Measurements from ENCODE around the gene DNAI1.

The DNAI1 gene

DNA sequence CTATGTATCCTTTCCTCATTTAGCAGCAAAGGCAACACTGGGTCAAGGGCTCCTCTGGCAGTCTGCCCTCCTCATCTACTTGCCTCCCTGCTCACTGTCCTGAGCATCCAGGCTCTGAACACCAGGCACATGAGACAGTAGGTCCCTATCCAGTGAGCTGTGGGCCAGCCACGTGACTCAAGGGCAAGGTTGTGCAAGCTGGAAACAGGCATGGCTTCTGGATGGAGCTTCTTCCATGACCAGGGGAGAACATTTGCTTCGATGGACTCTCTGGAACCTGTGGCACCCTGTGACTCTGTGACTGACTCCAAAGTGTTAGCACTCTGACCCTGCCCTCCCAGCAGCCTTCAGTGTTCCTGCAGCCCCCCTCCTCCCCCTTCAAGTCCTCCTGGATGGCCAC, 33.0 kb downstream of the DNAI1 start:
- DNase-seq (ENCODE audit: low read depth): no peak

DNA sequence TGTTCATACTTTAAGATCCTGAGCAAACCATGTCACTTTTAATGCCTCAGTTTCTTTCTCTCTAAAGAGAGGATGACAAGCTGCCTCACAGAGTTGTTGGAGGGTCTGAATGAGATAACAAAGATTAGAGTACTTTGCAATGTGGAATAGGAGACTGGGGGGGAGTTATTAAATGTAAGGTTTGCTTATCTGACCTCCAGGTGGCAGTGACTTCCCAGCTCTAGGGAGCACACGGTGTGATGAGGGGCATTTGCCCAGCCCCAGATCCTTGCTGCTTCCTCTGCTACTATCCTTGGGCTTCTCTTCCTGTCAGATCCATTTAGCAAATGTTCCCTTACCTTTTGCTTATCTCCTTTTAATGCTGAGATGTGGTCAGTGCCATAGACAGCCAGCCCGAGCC, 33.4 kb downstream of the DNAI1 start:
- DNase-seq (ENCODE audit: low read depth): no peak

DNA sequence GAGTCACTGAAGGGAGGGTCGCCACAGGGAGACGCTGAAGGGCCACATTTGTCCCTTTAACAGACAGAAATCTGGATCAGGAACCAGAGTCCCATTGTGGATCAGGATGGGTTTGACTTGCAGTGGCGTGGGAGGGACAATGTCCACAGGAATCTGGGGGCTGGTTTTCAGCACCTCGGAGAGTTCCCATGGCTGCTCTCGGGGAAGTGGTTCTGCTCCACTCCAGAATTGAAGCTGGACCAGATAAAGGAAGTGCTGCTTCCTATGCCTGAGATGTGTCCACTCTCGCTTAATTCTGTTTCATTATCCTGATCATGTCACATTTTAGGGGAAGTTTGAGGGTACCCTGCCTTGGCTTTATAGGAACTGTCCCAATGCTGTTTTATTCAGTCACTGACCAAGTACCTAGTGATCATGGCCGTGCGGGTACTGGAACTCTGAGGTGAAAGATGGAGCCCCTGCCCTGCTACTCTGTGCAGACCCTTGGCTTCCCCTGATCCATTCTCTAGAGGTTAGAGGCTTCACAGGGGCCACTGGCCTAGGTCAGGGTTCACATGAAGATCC, 35.4 kb downstream of the DNAI1 start:
- peak; percentile 25 for DNase-seq (ENCODE audit: low read depth)

DNA sequence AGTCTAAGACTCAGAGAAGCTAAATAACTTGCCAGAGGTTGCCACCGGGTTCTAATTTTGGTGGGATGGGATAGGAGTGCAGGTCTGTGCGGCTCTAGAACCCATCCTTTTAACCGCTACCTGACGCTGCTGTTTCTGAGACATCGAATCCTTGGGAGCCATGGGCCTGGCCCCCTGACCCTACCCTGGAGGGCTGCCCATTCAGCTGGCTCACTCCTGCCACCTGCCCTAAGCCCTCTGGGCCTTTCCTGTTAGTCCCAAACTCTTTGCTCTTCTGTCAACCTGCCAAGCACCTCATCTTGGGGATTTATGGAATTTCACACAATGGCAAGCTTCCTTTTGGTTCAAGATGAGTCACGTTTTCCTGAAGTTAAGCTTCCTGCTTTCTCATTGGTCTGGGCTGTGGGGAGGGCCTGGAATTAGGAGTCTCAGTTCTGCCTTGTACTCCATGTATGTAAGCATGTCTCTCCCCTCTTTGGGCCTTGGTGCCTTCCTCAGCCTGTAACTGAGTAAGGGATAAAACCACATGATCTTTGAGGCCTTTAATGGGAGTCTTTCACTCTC, 37.6 kb downstream of the DNAI1 start:
- DNase-seq (ENCODE audit: low read depth): no peak

DNA sequence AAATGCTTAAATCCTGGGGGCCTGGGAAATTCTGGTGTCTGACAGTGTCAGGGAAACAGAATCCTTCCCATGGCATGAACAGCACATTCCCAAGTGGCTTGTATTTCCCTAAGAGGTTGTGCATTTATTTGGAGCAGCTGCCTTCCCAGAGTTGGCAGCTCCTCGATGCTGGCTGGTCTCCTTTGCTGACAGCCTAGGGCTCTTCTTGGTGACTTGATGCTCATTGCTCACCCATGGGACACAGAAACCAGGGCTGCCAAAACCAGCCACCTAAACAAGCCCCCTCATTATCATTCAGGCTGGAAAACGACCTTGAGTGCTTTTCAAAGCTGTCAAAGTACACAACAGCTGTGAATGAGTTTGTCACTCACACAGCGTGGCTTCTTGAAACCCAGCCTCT, 39.9 kb downstream of the DNAI1 start:
- DNase-seq (ENCODE audit: low read depth): no peak

DNA sequence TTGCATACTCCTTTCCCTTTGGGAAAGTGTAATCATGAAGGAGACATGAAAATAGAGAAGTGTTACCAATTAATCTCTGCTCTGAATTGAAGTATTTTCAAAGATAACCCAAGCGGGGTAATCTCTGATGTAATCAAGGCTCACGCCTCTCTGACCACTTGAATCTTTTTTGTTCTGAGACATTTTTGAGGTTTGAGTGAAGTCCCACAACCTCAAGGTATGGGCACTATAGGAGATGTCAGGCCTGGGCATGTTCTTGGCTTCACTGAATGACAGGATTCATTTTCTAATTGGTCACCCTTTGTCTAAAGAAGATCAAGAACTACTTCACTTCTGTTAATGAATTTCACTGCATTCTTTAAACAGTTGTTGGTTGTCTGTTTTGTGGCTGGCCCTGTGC, 40.5 kb downstream of the DNAI1 start:
- DNase-seq (ENCODE audit: low read depth): no peak

DNA sequence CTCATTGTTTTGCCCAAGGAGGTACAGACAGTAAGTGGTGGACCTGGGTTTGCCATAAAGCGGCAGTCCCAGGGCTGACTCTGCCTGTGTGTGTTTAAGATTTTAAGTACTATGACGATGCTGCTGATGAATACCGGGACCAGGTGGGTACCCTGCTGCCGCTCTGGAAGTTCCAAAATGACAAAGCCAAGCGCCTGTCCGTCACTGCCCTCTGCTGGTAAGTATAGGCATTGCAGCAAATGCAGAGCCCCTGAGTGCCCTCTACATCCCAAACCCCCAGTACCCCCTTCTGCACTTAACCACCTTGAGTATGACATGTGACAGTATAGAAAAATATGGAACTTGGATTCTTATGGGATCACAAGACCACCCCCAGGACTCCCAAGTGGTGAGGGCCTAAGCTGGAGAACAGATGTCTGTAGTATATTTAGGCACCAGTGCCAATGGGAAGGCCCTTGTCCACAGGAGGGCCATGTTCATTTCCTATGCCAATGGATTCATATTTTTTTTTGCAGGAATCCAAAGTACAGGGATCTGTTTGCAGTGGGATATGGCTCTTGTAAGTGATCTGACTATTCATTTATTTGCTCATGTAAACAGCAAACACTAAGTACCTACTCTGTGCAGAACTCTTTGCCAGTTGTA, 42.1 kb downstream of the DNAI1 start:
- peak; percentile 20 for DNase-seq (ENCODE audit: low read depth)

DNA sequence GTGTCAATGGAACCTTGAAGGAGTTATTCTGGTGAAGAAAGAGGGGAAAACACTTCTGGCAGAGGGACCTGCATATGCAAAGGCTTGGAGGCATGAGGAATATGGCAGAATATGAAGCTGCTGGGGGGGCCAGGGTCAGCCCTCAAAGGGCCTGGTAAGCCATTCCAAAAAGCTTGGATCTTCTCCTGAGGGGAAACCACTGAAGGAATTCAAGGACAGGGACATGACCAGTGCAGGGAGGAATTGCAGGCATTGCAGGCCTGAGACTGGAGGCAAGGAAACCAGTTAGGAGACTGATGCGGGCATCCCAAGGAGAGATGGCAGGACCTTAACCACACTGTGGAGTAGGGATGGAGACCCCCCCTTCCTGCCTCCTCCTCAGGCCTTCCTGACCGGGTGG, 42.8 kb downstream of the DNAI1 start:
- no peak for DNase-seq (ENCODE audit: low read depth)

DNA sequence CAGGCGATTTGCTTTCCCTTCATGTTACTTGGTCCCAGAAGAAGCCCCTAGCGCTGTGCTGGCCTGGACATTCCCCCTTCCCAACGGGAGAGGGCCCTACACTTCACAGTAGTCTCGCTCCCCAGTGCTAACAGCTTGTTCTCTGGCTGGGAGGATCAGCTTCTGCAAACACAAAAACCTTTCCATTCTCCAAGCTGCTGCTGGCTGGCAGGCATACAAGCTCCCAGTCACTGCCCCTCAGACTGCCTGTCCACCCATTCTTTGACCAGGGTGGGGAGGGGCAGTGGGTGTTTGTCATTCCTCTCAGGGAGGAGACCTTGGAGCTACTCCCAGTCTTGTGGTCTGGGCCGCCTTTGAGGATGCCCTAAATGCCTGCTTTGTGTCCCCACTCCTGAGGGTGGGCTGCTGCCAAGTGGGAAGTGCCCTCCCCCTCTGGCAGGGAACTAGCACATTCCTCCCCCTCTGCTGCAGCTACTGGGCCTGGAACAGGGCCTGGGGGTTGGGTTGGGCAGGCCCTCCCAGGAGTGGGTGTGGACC, 43.4 kb downstream of the DNAI1 start:
- DNase-seq (ENCODE audit: low read depth): no peak

DNA sequence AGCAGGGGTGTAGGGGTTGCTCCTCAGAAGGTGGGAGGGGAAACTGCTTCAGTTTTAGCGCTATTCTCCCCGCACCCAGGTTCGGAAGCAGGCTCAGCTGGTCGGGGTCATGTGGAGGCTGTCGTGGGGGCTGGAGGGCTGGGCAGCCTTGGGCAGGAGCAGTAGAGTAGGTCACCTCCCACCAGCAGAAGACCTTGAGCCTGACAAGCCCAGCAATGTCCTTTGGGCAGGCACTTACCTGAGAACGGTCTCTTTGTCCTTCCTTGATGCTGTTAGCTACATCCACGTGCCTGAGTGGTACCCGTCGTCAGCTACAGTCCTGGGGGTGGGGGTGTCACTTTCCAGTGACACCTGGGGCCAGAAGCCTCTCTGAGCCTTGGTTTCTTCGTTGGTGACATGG, 43.9 kb downstream of the DNAI1 start:
- no peak for DNase-seq (ENCODE audit: low read depth)

DNA sequence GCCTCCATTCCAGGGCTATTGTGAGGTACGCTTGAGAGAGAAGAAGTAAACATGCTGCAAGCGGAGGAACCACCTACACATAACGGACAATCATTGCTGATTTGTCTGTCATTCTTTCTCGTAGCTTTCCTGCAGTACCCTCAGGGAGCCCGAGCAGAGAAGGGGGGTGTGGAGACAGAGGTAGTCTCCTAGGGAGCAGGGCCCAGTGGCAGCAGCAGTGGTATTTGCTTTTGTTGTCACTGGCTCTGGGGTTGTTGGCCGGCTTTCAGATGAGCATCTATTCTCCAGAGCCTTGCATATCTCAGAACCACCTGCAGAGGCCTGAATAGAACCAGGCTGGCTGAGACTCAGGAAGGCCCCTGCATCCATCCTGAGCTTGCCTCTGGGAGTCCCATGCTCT, 44.3 kb downstream of the DNAI1 start:
- DNase-seq (ENCODE audit: low read depth): no peak

DNA sequence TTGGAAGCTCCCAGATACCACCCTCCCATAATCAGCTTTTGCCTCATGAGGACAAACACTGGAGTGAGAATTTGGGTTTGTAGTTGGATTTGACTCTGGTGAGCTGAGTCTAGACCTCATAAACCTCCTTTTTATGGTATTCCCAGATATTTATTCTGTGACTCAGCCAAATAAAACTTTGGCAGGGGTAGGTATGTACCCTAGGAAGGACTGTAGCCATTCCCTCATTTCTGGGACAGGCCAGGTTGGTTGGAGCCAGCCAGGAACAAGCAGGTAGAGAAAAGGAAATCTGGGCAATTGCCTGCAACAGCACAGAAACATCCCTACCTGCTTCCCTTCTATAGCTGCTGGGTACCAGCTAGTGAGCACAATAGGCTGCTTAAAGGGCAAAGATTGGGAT, 44.8 kb downstream of the DNAI1 start:
- no peak for DNase-seq (ENCODE audit: low read depth)

DNA sequence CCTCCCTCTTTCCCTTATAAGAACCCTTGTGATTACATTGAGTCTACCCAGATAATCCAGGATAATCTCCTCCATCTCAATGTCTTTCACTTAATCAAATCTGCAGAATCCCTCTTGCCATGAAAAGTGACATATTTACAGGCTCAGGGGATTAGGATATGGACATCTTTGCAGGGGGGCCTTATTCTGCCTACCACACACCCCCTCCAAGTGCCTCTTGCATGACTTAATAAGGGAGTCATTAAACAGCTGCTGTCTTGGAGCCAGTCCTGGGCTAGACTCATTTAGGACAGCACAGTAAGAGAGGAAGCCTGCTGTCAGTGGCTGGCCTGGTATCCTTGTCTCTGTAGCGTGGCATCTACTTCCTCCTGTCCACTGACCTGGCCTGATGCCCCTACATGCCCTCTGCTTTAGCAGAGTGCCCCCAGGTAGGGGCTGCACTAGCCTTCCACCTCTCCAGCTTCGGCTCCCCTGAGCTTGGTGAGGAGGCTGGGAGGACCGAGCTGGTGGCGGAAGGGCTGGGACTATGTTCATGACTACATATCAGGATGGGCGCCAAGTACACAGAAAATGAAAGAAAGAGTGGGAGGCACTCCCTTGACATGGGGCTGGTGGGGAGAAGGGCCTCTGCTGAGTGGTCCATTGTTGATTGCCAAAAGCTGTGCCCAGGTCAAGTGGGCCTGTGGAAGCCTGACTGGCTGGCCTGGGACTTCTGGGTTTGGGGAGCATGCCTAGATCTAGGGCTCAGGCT, 46.9 kb downstream of the DNAI1 start:
- DNase-seq (ENCODE audit: low read depth): no peak

DNA sequence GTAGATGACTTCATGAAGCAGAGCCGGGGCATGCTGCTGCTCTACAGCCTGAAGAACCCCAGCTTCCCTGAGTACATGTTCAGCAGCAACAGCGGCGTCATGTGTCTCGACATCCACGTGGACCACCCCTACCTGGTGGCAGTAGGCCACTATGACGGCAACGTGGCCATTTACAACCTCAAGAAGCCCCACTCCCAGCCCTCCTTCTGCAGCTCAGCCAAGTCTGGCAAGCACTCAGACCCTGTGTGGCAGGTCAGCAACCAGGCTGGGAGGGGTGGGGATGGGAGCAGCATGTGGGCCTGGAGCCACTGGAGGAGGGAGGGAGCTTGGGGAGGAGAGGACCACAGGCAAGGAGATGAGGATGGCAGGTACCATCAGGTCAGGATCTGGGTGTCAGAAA, 48.0 kb downstream of the DNAI1 start:
- no peak for DNase-seq (ENCODE audit: low read depth)

DNA sequence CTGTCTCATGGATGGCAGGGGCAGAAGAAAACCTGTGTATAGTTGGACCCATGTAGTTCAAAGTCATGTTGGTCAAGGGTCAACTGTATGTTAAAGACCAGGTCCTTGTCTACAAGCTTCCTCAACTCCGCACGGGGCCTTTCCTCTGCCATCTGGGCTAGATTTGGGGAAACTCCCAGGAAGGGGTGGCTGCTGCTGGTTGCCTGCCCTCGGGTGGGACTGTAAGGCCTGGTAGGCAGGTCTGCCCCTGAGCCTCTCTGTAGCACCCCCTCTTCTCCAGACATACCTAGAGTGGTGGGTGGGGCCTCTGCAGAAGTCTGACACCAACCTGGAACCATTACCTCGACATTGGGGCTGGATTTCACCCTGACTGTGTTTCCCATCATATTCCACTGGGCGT, 49.0 kb downstream of the DNAI1 start:
- no peak for DNase-seq (ENCODE audit: low read depth)

DNA sequence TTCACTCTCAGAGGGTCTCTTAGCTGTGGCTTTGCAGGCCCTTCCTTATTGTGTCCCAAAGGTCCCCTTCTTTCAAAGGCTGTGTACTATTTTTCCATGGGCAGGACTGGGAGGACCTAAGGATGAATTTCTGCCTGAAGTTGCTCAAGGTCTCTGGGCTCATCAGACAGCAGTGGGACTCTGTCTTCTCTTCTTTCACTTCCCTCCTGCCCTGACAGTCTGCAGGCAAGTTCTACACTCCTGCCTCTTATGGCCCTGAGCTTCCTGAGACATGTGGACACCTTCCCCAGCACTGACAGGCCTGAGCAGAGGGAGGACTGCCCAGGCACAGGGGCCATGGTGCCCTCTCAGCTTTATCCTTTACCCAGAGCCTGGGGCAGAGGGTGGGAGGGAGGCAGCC, 49.4 kb downstream of the DNAI1 start:
- no peak for DNase-seq (ENCODE audit: low read depth)

DNA sequence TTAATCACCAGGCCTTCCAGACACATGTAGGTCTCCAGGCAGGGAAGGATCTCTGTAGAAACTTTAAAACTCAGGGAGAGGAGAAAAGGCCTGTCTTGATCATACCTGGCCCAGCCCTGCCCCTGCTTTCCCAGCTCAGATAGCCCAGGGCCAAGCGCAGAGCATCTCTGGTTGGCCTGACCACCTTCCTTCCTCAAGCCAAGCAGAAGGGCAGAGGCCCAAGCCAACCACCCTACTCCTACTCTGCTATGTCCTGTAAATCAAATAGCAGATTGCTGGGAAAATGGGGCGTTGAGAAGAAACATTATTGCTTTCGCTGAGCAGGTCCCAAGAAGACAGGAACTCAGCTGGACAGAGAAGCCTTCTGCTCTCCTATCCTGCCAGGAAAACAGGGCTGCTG, 49.9 kb downstream of the DNAI1 start:
- no peak for DNase-seq (ENCODE audit: low read depth)

DNA sequence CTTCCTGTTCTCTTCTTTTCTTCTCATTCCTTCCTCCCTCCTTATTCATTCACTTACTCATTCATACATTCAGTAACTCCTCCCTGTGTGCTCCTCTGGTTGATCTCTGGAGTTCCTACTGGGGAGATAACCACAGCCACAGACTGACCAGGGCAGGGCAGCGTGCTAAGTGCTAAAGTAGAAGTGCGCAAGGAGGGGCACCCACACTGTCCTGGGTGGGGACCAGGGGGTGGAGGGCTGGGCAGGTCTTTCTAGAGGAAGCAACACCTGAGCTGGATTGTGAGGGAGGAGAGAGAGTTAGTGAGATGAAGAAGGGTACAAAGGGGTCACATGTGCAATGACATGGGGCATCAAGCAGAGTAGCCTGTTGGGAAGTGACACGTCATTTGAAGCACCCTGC, 50.3 kb downstream of the DNAI1 start:
- no peak for DNase-seq (ENCODE audit: low read depth)

DNA sequence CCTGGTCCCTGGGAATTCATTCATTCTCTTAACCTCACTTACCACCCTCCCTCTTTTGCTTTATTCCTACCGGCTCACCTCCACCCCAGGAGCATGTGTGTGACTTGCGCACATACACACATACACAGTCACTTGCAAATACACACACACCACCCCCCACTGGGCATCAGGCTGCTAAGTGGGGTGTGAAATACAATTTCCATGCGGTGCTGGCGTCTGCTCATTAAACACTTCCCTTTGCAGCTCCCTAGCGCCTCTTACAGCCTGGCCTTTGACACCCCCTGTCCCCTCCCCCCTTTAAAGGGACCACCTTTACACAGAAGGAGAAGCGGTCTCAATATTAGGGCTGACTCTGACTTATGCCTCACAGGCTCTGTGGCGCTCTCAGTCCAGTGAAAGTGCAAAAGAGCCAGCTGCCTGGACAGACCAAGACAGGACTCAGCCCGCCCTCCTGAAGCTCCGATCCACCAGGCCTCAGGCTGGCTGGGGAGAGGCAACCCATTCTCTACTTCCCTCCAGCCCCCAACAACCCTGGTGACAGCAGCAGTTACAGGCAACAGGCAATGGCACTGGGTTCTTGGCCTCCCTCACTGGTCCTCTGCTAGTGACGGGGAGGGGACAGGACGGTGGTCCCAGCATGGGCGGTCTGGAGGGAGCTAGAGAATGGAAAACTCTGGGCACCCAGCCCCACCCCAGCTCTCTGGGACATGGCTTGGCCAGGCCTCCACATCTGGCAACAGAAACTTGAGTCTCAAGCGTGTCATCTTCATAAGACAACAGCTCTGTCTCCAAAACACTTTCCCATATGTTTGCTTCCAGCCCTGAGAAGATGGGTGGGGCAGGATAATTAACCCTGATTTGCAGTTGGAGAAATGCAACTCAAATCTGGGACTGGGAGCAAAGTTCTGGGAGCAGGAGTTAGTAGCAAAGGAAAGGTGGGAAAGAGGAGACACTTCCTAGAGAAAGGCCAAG, 52.2 kb downstream of the DNAI1 start:
- DNase-seq (ENCODE audit: low read depth): no peak

DNA sequence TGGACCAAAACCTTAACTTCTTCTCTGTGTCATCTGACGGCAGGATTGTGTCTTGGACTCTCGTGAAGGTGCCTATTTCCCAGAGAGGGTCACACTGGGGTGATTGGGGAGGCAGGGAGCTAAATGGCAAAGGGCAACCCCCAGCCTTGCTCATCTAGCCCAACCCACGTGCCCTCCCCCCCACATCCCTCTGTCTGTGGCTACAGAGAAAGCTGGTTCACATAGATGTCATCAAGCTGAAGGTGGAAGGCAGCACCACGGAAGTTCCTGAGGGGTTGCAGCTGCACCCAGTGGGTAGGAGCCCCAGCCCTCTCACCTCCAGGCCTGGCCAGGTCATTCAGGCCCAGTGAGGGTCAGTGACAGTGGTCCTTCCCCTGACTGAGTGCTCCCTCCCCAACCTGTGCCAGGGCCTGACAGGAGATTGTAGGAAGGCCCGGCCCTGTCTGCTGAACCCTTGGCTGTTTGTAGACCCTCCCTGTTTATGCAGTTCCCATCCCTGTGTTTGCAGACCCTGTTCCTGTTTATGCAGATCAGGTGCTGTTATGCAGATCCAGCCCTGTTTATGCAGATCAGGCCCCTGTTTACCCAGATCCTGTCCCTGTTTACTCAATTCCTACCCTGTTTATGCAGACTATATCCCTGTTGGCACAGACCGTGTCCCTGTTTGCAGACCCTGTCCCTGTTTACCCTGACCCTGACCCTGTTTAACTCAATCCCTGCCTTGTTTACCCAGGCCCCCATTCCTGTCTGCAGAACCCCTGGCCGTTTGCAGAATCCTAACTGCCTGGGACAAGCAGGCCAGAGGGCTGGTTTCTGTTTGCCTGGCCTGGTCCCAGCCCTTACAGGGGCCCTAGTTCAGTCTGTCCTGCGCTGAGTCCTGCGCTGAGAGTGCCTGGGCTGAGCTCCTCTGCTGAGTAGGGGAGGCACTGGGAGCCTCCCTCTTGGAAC, 53.8 kb downstream of the DNAI1 start:
- DNase-seq (ENCODE audit: low read depth): no peak

All from CMK (cell line).